Neural crest cell (in vitro differentiated cells): ENCODE results near the gene TXNDC15. TPM values are rescaled to one million over a fixed set of nuclear protein-coding genes. Genes with fewer than 3 reads are reported as not detected.

Experiments
- DNase-seq: peaks from one replicate; pipeline ENCODE4 v3.0.0; 2021; ENCODE audit warnings: low read depth, mixed read lengths, low spot score
- H3K27ac Mint-ChIP-seq: one replicate; pipeline ENCODE4 v1.8.0; 2021; ENCODE audit warnings: mild to moderate bottlenecking, mixed read lengths; ENCODE audit not compliant: unreplicated experiment
- H3K27me3 Mint-ChIP-seq: 2 replicates; pipeline ENCODE4 v1.8.0; 2021; ENCODE audit warnings: low read depth, mild to moderate bottlenecking, mixed read lengths
- H3K36me3 Mint-ChIP-seq: 2 replicates; pipeline ENCODE4 v1.8.0; 2021; ENCODE audit warnings: low read depth, mild to moderate bottlenecking, mixed read lengths
- H3K4me1 Mint-ChIP-seq: 2 replicates; pipeline ENCODE4 v1.8.0; 2021; ENCODE audit warnings: mixed read lengths
- H3K4me3 Mint-ChIP-seq: one replicate; pipeline ENCODE4 v1.8.0; 2021; ENCODE audit warnings: mild to moderate bottlenecking, mixed read lengths
- H3K9me3 Mint-ChIP-seq: 2 replicates; pipeline ENCODE4 v1.8.0; 2021; ENCODE audit warnings: mixed read lengths
- total RNA-seq: library from RNA; stranded (reverse); gene quantifications from 2 replicates; pipeline ENCODE4 v1.2.1, GENCODE V29; 2021
- TF ChIP-seq, protein P1 (sequence below): fragments of 200-600 bp; sonication (generic); conservative IDR thresholded peaks from 2 replicates; pipeline ENCODE4 v1.5.0; 2021; ENCODE audit warnings: antibody characterized with exemption, mild to moderate bottlenecking

The TXNDC15 gene
- total RNA-seq, 1 donor from 2014 or later = 47.0 TPM

DNA sequence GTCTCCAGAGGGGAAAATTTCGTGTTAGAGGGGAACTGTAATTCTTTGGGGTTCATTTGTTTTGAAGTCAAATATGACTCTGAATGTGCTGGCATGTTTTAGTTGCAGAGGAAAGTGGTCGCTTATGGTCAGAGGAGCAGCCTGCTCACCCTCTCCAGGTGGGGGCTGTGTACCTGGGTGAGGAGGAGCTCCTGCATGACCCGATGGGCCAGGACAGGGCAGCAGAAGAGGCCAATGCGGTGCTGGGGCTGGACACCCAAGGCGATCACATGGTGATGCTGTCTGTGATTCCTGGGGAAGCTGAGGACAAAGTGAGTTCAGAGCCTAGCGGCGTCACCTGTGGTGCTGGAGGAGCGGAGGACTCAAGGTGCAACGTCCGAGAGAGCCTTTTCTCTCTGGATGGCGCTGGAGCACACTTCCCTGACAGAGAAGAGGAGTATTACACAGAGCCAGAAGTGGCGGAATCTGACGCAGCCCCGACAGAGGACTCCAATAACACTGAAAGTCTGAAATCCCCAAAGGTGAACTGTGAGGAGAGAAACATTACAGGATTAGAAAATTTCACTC is 13.5 kb downstream of the TXNDC15 start:
- TF ChIP-seq, protein P1, sequence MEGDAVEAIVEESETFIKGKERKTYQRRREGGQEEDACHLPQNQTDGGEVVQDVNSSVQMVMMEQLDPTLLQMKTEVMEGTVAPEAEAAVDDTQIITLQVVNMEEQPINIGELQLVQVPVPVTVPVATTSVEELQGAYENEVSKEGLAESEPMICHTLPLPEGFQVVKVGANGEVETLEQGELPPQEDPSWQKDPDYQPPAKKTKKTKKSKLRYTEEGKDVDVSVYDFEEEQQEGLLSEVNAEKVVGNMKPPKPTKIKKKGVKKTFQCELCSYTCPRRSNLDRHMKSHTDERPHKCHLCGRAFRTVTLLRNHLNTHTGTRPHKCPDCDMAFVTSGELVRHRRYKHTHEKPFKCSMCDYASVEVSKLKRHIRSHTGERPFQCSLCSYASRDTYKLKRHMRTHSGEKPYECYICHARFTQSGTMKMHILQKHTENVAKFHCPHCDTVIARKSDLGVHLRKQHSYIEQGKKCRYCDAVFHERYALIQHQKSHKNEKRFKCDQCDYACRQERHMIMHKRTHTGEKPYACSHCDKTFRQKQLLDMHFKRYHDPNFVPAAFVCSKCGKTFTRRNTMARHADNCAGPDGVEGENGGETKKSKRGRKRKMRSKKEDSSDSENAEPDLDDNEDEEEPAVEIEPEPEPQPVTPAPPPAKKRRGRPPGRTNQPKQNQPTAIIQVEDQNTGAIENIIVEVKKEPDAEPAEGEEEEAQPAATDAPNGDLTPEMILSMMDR = no peak
- Mint-ChIP-seq H3K36me3 (peaks cover 17% of the 10 kb centered on the region), H3K4me3 (no peak overlapping the region), H3K4me1 (no peaks in the 10 kb centered on the region), H3K9me3 (peaks cover 4% of the 10 kb centered on the region), H3K27ac (no peak overlapping the region), H3K27me3 (no peaks in the 10 kb centered on the region)
- no peak for DNase-seq

DNA sequence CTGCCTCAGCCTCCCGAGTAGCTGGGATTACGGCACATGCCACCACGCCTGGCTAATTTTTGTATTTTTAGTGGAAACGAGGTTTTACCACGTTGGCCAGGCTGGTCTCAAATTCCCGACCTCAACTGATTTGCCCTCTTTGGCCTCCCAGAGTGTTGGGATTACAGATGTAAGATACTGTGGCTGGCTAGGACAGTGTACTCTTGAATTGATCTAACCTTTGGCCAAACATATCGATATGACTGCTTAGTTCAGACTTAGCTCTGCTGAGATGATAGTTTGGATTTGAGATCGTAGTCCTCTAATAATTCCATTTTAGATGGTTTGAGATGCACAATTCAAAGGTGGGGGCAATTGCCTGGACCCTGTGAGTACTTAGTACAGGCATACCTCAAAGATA is 15.2 kb downstream of the TXNDC15 start:
- TF ChIP-seq, protein P1 = no peak

DNA sequence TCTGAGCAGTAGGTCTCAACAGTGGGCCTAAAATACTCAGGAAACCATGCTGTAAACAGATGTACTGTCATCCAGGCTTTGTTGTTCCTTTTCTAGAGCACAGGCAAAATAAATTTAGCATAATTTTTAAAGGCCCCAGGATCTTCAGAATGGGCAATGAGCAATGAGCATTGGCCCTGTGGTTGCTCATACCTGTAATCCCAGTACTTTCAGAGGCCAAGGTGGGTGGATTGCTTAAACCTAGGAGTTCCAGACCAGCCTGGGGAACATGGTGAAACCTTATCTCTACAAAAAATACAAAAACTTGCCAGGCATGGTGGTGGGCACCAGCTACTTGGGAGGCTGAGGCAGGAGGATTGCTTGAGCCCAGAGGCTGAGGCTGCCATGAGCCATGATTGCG is 17.3 kb downstream of the TXNDC15 start:
- H3K27ac Mint-ChIP-seq = no peak overlapping the region
- no peak overlapping the region for H3K4me3 Mint-ChIP-seq
- H3K9me3 Mint-ChIP-seq = peaks cover 4% of the 10 kb centered on the region
- no peak for DNase-seq
- no peaks in the 10 kb centered on the region for H3K27me3 Mint-ChIP-seq
- H3K36me3 Mint-ChIP-seq = peaks cover 17% of the 10 kb centered on the region
- no peaks in the 10 kb centered on the region for H3K4me1 Mint-ChIP-seq
- TF ChIP-seq, protein P1 = no peak

More for the DNA sequence above, 15.2 kb downstream of the TXNDC15 start:
- Mint-ChIP-seq H3K27ac (no peak overlapping the region), H3K36me3 (peaks cover 17% of the 10 kb centered on the region), H3K9me3 (peaks cover 4% of the 10 kb centered on the region), H3K4me3 (no peak overlapping the region), H3K4me1 (no peaks in the 10 kb centered on the region), H3K27me3 (no peaks in the 10 kb centered on the region)
- no peak for DNase-seq

DNA sequence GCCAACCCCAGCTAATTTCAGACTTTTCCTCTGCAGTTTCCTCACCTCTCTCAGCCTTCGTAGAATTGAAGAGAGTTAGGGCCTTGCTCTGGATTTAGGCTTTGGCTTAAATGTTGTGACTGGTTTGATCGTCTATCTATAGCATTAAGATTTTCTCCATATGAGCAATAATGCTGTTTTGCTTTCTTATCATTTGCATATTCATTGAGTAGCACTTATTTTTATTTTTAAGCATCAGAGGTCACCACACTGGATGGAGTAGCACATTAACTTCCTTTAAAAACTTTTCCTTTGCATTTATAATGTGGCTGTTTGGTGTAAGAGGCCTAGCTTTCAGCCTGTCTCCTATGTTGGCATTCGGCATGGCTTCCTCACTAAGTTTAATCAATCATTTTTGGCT is 18.1 kb downstream of the TXNDC15 start:
- H3K4me3 Mint-ChIP-seq = no peak overlapping the region
- H3K9me3 Mint-ChIP-seq = peaks cover 4% of the 10 kb centered on the region
- no peaks in the 10 kb centered on the region for H3K27me3 Mint-ChIP-seq
- H3K36me3 Mint-ChIP-seq = peaks cover 17% of the 10 kb centered on the region
- TF ChIP-seq, protein P1 = no peak
- H3K4me1 Mint-ChIP-seq = no peaks in the 10 kb centered on the region
- H3K27ac Mint-ChIP-seq = no peak overlapping the region
- DNase-seq = no peak

DNA sequence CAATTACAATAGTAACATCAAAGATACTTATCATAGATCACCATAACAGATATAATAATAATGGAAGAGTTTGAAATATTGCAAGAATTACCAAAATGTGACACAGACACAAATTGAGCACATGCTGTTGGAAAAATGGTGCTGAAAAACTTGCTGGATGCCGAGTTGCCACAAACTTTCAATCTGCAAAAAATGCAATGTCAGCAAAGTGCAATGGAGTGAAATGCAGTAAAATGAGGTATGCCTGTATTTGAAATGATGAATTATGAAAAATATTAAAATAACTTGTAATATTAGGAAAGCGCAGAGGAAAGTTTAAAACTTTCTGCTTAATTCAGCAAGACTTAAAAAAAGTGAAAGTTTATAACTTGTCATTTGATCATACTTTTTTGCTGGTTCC is 18.8 kb downstream of the TXNDC15 start:
- Mint-ChIP-seq H3K4me1 (no peaks in the 10 kb centered on the region), H3K27ac (no peak overlapping the region), H3K9me3 (peaks cover 4% of the 10 kb centered on the region), H3K4me3 (no peak overlapping the region), H3K36me3 (peaks cover 17% of the 10 kb centered on the region), H3K27me3 (no peaks in the 10 kb centered on the region)
- no peak for DNase-seq
- TF ChIP-seq, protein P1 = no peak
